ENCODE results near the gene CCDC158. TPM values are rescaled to one million over a fixed set of nuclear protein-coding genes. Genes with fewer than 3 reads are reported as not detected.

Gene CCDC158
- polyA plus RNA-seq, 3 donors: not detected

DNA sequence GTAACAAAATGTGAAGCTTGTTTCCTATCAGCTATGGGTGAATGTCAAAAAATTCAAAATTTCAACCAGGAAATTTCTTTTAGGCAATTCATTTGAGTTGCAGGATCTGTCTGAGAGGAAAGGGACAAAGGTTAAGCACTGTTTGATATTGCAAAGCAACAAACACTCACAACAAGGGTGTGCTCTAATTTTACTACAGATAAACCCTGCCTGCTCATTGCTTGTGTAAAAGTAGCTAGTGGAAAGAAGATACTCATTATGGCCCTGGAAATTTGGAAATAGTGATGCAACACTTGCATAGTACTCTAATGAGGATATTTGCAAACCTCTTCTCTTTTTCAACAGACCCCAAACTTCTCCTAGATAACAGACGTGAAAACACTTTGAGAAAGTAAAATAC, 142.4 kb downstream of the CCDC158 start:
- Histone ChIP-seq H3K27me3 (ENCODE audit: control insufficient read depth in 2 of 2, insufficient read depth in 2 of 2, low read length in 2 of 2) (no peaks in the 10 kb centered on the region), H3K4me2 (replicated peaks; ENCODE audit: extremely low read depth, low read length, poor library complexity, severe bottlenecking) (no peak overlapping the region), H4K20me1 (ENCODE audit: insufficient read depth, low read length) (no peaks in the 10 kb centered on the region), H3K36me3 (replicated peaks in 1 of 2; ENCODE audit: control insufficient read depth in 1 of 2, insufficient read depth in 2 of 2, low read length in 2 of 2) (no peaks in the 10 kb centered on the region), H3K9ac (ENCODE audit: insufficient read depth, low read length, poor library complexity, severe bottlenecking) (no peak overlapping the region), H3K4me3 (replicated peaks in 1 of 3; ENCODE audit: low read depth in 2 of 3, low read length in 3 of 3) (no peak overlapping the region), H3K27ac (ENCODE audit: low read depth in 1 of 2, low read length in 2 of 2) (no peak overlapping the region), H3K79me2 (ENCODE audit: insufficient read depth, low read length) (no peaks in the 10 kb centered on the region), H2AFZ (ENCODE audit: insufficient read depth, low read depth, low read length, poor library complexity, severe bottlenecking) (no peak overlapping the region), H3K4me1 (ENCODE audit: control insufficient read depth in 1 of 2, insufficient read depth in 2 of 2, low read length in 2 of 2) (peaks cover 0 to 10% of the 10 kb centered on the region in 2 donors), H3K9me3 (replicated peaks in 1 of 2; ENCODE audit: control insufficient read depth in 1 of 2, insufficient read depth in 1 of 2, low read length in 2 of 2) (no peaks in the 10 kb centered on the region)
- Mint-ChIP-seq H3K4me3 (no peak overlapping the region), H3K27ac (no peak overlapping the region), H3K9me3 (no peaks in the 10 kb centered on the region), H3K4me1 (peaks cover 19% of the 10 kb centered on the region), H3K36me3 (no peaks in the 10 kb centered on the region), H3K27me3 (ENCODE audit: low read depth in 3 of 3) (no peaks in the 10 kb centered on the region)
- no CpG with 5 or more reads among the region's 1 CpG for WGBS (ENCODE audit: insufficient coverage)
- intact Hi-C loops (cut with micrococcal nuclease): no loop called here
- no peak for DNase-seq
- no peak for TF ChIP-seq CTCF (IDR thresholded peaks at IDR 0.05)

GRCh38 chr4:76277667-76278066, 143.3 kb downstream of the CCDC158 start:
- no peak overlapping the region for H3K4me3 ChIP-seq (replicated peaks in 1 of 3; ENCODE audit: low read depth in 2 of 3, low read length in 3 of 3)
- no peak overlapping the region for H3K4me2 ChIP-seq (replicated peaks; ENCODE audit: extremely low read depth, low read length, poor library complexity, severe bottlenecking)
- H3K79me2 ChIP-seq (ENCODE audit: insufficient read depth, low read length): no peaks in the 10 kb centered on the region
- no peaks in the 10 kb centered on the region for H3K9me3 Mint-ChIP-seq
- H3K27me3 ChIP-seq (ENCODE audit: control insufficient read depth in 2 of 2, insufficient read depth in 2 of 2, low read length in 2 of 2): no peaks in the 10 kb centered on the region
- WGBS (ENCODE audit: insufficient coverage): no CpG with 5 or more reads among the region's 1 CpG
- DNase-seq: no peak
- H3K4me3 Mint-ChIP-seq: no peak overlapping the region
- no peaks in the 10 kb centered on the region for H3K9me3 ChIP-seq (replicated peaks in 1 of 2; ENCODE audit: control insufficient read depth in 1 of 2, insufficient read depth in 1 of 2, low read length in 2 of 2)
- TF ChIP-seq CTCF (IDR thresholded peaks at IDR 0.05): no peak
- H3K9ac ChIP-seq (ENCODE audit: insufficient read depth, low read length, poor library complexity, severe bottlenecking): no peak overlapping the region
- H3K36me3 ChIP-seq (replicated peaks in 1 of 2; ENCODE audit: control insufficient read depth in 1 of 2, insufficient read depth in 2 of 2, low read length in 2 of 2): no peaks in the 10 kb centered on the region
- no peak overlapping the region for H3K27ac ChIP-seq (ENCODE audit: low read depth in 1 of 2, low read length in 2 of 2)
- H3K27ac Mint-ChIP-seq: no peak overlapping the region
- no peaks in the 10 kb centered on the region for H4K20me1 ChIP-seq (ENCODE audit: insufficient read depth, low read length)
- intact Hi-C loops (cut with micrococcal nuclease): no loop called here
- H2AFZ ChIP-seq (ENCODE audit: insufficient read depth, low read depth, low read length, poor library complexity, severe bottlenecking): no peak overlapping the region
- H3K36me3 Mint-ChIP-seq: no peaks in the 10 kb centered on the region
- peaks cover 0 to 10% of the 10 kb centered on the region in 2 donors for H3K4me1 ChIP-seq (ENCODE audit: control insufficient read depth in 1 of 2, insufficient read depth in 2 of 2, low read length in 2 of 2)
- H3K4me1 Mint-ChIP-seq: peaks cover 19% of the 10 kb centered on the region
- H3K27me3 Mint-ChIP-seq (ENCODE audit: low read depth in 3 of 3): no peaks in the 10 kb centered on the region
